ENCODE data around the gene CCND2.
"Not testable (repeated sequence)": the region's sequence is repeated elsewhere in the genome, so short reads cannot be mapped to it uniquely, and the experiment has no call there.

CCND2 gene

GRCh38 chr12:4243091-4243490, 30.5 kb upstream of the CCND2 start:
- TF ChIP-seq, protein P1, sequence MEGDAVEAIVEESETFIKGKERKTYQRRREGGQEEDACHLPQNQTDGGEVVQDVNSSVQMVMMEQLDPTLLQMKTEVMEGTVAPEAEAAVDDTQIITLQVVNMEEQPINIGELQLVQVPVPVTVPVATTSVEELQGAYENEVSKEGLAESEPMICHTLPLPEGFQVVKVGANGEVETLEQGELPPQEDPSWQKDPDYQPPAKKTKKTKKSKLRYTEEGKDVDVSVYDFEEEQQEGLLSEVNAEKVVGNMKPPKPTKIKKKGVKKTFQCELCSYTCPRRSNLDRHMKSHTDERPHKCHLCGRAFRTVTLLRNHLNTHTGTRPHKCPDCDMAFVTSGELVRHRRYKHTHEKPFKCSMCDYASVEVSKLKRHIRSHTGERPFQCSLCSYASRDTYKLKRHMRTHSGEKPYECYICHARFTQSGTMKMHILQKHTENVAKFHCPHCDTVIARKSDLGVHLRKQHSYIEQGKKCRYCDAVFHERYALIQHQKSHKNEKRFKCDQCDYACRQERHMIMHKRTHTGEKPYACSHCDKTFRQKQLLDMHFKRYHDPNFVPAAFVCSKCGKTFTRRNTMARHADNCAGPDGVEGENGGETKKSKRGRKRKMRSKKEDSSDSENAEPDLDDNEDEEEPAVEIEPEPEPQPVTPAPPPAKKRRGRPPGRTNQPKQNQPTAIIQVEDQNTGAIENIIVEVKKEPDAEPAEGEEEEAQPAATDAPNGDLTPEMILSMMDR (IDR thresholded peaks at IDR 0.05; ENCODE audit: borderline replicate concordance, control extremely low read depth, extremely low read depth, insufficient read depth, missing control alignments) = no peak
- in situ Hi-C loops (cut with MboI; ENCODE audit: low sequenced_read_pairs, unreplicated experiment) = no loop called here

DNA sequence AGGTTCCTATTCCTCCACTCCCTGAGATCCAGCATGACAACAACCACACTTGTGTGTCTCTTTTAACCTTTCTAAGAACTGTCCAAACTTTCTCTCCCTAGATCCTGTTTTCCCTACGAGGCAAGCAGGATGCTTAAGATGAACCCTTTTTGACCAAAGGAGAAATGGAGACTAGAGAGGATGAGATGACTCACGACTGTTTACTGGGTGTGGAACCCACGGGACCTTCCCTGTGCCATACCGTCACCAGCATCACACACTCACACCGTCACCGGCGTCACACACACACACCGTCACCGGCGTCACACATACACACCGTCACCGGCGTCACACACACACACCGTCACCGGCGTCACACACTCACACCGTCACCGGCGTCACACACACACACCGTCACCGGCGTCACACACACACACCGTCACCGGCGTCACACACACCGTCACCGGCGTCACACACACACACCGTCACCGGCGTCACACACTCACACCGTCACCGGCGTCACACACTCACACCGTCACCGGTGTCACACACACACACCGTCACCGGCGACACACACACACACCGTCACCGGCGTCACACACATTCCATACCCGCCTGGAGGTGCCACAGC, 30.0 kb upstream of the CCND2 start:
- DNase-seq (ENCODE audit: low spot score); in situ Hi-C loops (cut with MboI; ENCODE audit: low sequenced_read_pairs, unreplicated experiment): not testable (repeated sequence)

More at GRCh38 chr12:4243091-4243490, 30.5 kb upstream of the CCND2 start:
- peak; percentile 28 for DNase-seq (ENCODE audit: low spot score)

DNA sequence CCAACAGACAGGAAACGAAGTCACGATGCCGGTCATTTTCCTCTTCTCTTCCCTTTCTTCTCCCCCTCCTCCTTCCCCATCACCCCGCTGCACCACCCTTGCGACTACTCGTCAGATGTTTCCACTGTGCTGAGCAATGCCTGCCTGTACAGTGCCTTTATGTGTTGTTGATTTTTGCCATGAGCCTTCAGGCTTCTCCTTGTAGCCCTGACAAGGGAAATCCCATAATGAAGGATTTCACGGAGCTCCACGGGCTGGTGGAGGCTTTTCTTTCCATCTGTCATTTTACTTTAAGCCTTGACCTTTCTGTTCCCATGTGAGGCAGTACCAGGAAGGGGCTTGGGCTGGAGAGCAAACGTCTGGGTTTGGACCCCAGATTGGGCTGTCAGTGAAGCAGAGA, 28.7 kb upstream of the CCND2 start:
- TF ChIP-seq, protein P1 (IDR thresholded peaks at IDR 0.05; ENCODE audit: borderline replicate concordance, control extremely low read depth, extremely low read depth, insufficient read depth, missing control alignments) = no peak
- in situ Hi-C loops (cut with MboI; ENCODE audit: low sequenced_read_pairs, unreplicated experiment) = no loop called here
- no peak for DNase-seq (ENCODE audit: low spot score)

GRCh38 chr12:4245446-4245845, 28.1 kb upstream of the CCND2 start:
- no peak for DNase-seq (ENCODE audit: low spot score)
- TF ChIP-seq, protein P1 (IDR thresholded peaks at IDR 0.05; ENCODE audit: borderline replicate concordance, control extremely low read depth, extremely low read depth, insufficient read depth, missing control alignments) = no peak
- in situ Hi-C loops (cut with MboI; ENCODE audit: low sequenced_read_pairs, unreplicated experiment) = no loop called here

DNA sequence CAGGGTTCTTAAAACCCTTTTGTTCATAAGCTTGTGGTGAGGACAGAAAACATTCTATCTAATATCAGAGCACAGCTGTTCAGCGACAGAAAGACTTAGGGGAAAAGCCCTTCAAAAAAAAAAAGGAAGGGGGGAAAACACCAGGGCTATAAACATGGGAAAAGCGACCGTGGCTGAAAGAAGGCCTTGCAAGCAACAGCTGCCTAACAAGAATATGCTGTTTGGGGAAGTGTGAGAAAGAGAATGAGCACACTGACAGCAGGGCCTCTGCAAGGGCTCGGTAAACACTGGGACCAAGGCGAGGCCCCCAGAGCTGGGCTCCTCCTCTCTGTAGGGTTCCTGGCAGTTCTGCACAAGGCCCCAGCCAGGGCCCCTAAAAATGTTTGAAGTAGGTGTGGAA, 27.4 kb upstream of the CCND2 start:
- DNase-seq (ENCODE audit: low spot score) = peak; percentile 76
- TF ChIP-seq, protein P1 (IDR thresholded peaks at IDR 0.05; ENCODE audit: borderline replicate concordance, control extremely low read depth, extremely low read depth, insufficient read depth, missing control alignments) = no peak
- in situ Hi-C loops (cut with MboI; ENCODE audit: low sequenced_read_pairs, unreplicated experiment) = no loop called here

- no peak for DNase-seq (ENCODE audit: low spot score)
- TF ChIP-seq, protein P1 (IDR thresholded peaks at IDR 0.05; ENCODE audit: borderline replicate concordance, control extremely low read depth, extremely low read depth, insufficient read depth, missing control alignments) = no peak
- in situ Hi-C loops (cut with MboI; ENCODE audit: low sequenced_read_pairs, unreplicated experiment) = no loop called here
Measured at GRCh38 chr12:4250691-4251090, 22.9 kb upstream of the CCND2 start.

- TF ChIP-seq, protein P1 (IDR thresholded peaks at IDR 0.05; ENCODE audit: borderline replicate concordance, control extremely low read depth, extremely low read depth, insufficient read depth, missing control alignments) = no peak
- in situ Hi-C loops (cut with MboI; ENCODE audit: low sequenced_read_pairs, unreplicated experiment) = no loop called here
- DNase-seq (ENCODE audit: low spot score) = no peak
Measured at GRCh38 chr12:4251216-4251891, 22.2 kb upstream of the CCND2 start.

All from GM13976 (cell line).